Upper lobe of left lung (tissue), 6 donors: ENCODE measurements around the gene AADACL2. TPM values are rescaled to one million over a fixed set of nuclear protein-coding genes. Genes with fewer than 3 reads are reported as not detected.

Experiments used
- ATAC-seq, 2 donors: fragments of 200-7000 bp; cut with Tn5 transposase; one replicate each; pipeline ENCODE4 v1.9.1; 2022; ENCODE audit warnings: mild to moderate bottlenecking in 2 of 2, moderate library complexity in 2 of 2; ENCODE audit not compliant: low FRiP score in 2 of 2
- DNase-seq, 2 donors: peaks; one replicate each; pipeline ENCODE4 v3.0.0-alpha.2; 2019 to 2020
- H3K27ac ChIP-seq, 4 donors: fragments of 200-600 bp; sonication (generic); one replicate each; pipeline ENCODE4 v1.5.1; 2016 to 2019
- H3K27me3 ChIP-seq, 4 donors: fragments of 200-600 bp; sonication (generic); one replicate each; pipeline ENCODE4 v1.5.1; 2017 to 2019
- H3K36me3 ChIP-seq, 4 donors: fragments of 200-600 bp; sonication (generic); one replicate each; pipeline ENCODE4 v1.5.1; 2016 to 2019
- H3K4me1 ChIP-seq, 4 donors: fragments of 200-600 bp; sonication (generic); one replicate each; pipeline ENCODE4 v1.5.1; 2018 to 2019
- H3K4me3 ChIP-seq, 4 donors: fragments of 200-600 bp; sonication (generic); one replicate each; pipeline ENCODE4 v1.5.1; 2017 to 2019; ENCODE audit warnings: mild to moderate bottlenecking in 2 of 4, moderate library complexity in 1 of 4
- H3K9me3 ChIP-seq, 4 donors: fragments of 200-600 bp; sonication (generic); one replicate each; pipeline ENCODE4 v1.5.1; 2018 to 2019
- CTCF ChIP-seq, 6 experiments: fragments of 450-650 bp in 4 of 6; fragments of 200-600 bp in 2 of 6; sonication (generic) in 2 of 6; IDR thresholded peaks; one replicate each; pipeline ENCODE4 v1.5.1; 2016 to 2019; ENCODE audit warnings: antibody characterized with exemption in 6 of 6
- EP300 ChIP-seq, 4 donors: sonication (generic); formaldehyde crosslinking; IDR thresholded peaks; one replicate each; pipeline ENCODE4 v1.5.1; 2017; ENCODE audit warnings: antibody characterized with exemption in 4 of 4, control low read depth in 2 of 4
- POLR2A ChIP-seq, 4 donors: fragments of 450-650 bp; IDR thresholded peaks; one replicate each; pipeline ENCODE4 v1.5.1; 2016 to 2017; ENCODE audit warnings: antibody characterized with exemption in 4 of 4, mild to moderate bottlenecking in 2 of 4
- POLR2AphosphoS5 ChIP-seq, 2 donors: sonication (generic); formaldehyde crosslinking; IDR thresholded peaks; one replicate each; pipeline ENCODE4 v1.5.1; 2017; ENCODE audit warnings: antibody characterized with exemption in 2 of 2
- WGBS, 2 donors: methylation state at CpG; one replicate each; pipeline ENCODE4 v1.1.5; 2017 to 2018; 5-methylcytosine and 5-hydroxymethylcytosine counted together
- total RNA-seq, 6 donors: library from RNA; depleted of rRNA in 4 of 6; stranded (reverse); fragments of >200 nt in 4 of 6; gene quantifications; one replicate each; pipeline versions ENCODE4 v1.1.0 to v1.2.1, GENCODE V29; 2016 to 2021
- donor health status: DM: no; HTN: no; CAD: no; lungs with moderate emphysema.
- donor health status: DM: no; HTN: yes; CAD: no; lungs with severe emphysema.

The AADACL2 gene
- total RNA-seq, 6 donors from 2014 or later = 1.6 TPM; not detected in 5

- Histone ChIP-seq H3K4me3 (no peak overlapping the region), H3K36me3 (no peaks in the 10 kb centered on the region), H3K27ac (no peak overlapping the region), H3K27me3 (no peaks in the 10 kb centered on the region), H3K4me1 (no peaks in the 10 kb centered on the region), H3K9me3 (no peaks in the 10 kb centered on the region)
- DNase-seq (no peak), ATAC-seq (no peak)
- TF ChIP-seq CTCF (IDR thresholded peaks at IDR 0.05) (no peak), EP300 (IDR thresholded peaks at IDR 0.05) (no peak), POLR2AphosphoS5 (IDR thresholded peaks at IDR 0.05) (no peak), POLR2A (IDR thresholded peaks at IDR 0.05) (no peak)
- WGBS, 2 donors = 84 to 87% methylated on average over 1 of the region's 1 CpG
Measured at GRCh38 chr3:151690645-151691044, 43.1 kb upstream of the AADACL2 start.

GRCh38 chr3:151697496-151697895 lies 36.2 kb upstream of the AADACL2 start:
- 61 to 80% methylated on average over 5 of the region's 5 CpGs for WGBS, 2 donors
- no peaks in the 10 kb centered on the region for H3K4me1 ChIP-seq
- no peak overlapping the region for H3K27ac ChIP-seq
- TF ChIP-seq CTCF (IDR thresholded peaks at IDR 0.05) (no peak), EP300 (IDR thresholded peaks at IDR 0.05) (no peak)
- H3K9me3 ChIP-seq = peaks cover 0 to 9% (median 3%) of the 10 kb centered on the region in 4 donors
- no peaks in the 10 kb centered on the region for H3K27me3 ChIP-seq
- no peak for ATAC-seq
- H3K4me3 ChIP-seq = no peak overlapping the region
- DNase-seq = no peak
- no peaks in the 10 kb centered on the region for H3K36me3 ChIP-seq

GRCh38 chr3:151707216-151707615 lies 26.5 kb upstream of the AADACL2 start:
- TF ChIP-seq CTCF (IDR thresholded peaks at IDR 0.05) = no peak
- TF ChIP-seq POLR2A (IDR thresholded peaks at IDR 0.05) = no peak
- no peak for TF ChIP-seq POLR2AphosphoS5 (IDR thresholded peaks at IDR 0.05)
- no peak for TF ChIP-seq EP300 (IDR thresholded peaks at IDR 0.05)
- ATAC-seq (no peak), DNase-seq (no peak)
- H3K4me3 ChIP-seq = no peak overlapping the region
- no peaks in the 10 kb centered on the region for H3K9me3 ChIP-seq
- no peaks in the 10 kb centered on the region for H3K4me1 ChIP-seq
- no peaks in the 10 kb centered on the region for H3K27me3 ChIP-seq
- H3K36me3 ChIP-seq = no peaks in the 10 kb centered on the region
- no peak overlapping the region for H3K27ac ChIP-seq

GRCh38 chr3:151708868-151709267 lies 24.9 kb upstream of the AADACL2 start:
- no peaks in the 10 kb centered on the region for H3K36me3 ChIP-seq
- no peak overlapping the region for H3K4me3 ChIP-seq
- no peak for ATAC-seq
- H3K27me3 ChIP-seq = no peaks in the 10 kb centered on the region
- no peak for DNase-seq
- H3K9me3 ChIP-seq = no peaks in the 10 kb centered on the region
- 64 to 90% methylated on average over 1 of the region's 1 CpG for WGBS, 2 donors
- H3K4me1 ChIP-seq = no peaks in the 10 kb centered on the region
- TF ChIP-seq CTCF (IDR thresholded peaks at IDR 0.05) = no peak
- TF ChIP-seq POLR2A (IDR thresholded peaks at IDR 0.05) = no peak
- no peak for TF ChIP-seq POLR2AphosphoS5 (IDR thresholded peaks at IDR 0.05)
- TF ChIP-seq EP300 (IDR thresholded peaks at IDR 0.05) = no peak
- H3K27ac ChIP-seq = no peak overlapping the region

- WGBS, 2 donors = 53 to 54% methylated on average over 1 of the region's 1 CpG
- TF ChIP-seq CTCF (IDR thresholded peaks at IDR 0.05) = no peak
- TF ChIP-seq EP300 (IDR thresholded peaks at IDR 0.05) = no peak
- H3K27ac ChIP-seq = no peak overlapping the region
- H3K27me3 ChIP-seq = no peaks in the 10 kb centered on the region
- DNase-seq (no peak), ATAC-seq (no peak)
- no peaks in the 10 kb centered on the region for H3K36me3 ChIP-seq
- H3K9me3 ChIP-seq = no peaks in the 10 kb centered on the region
- no peak overlapping the region for H3K4me3 ChIP-seq
- no peaks in the 10 kb centered on the region for H3K4me1 ChIP-seq
Measured at GRCh38 chr3:151709847-151710246, 23.9 kb upstream of the AADACL2 start.
